OCI-LY1 (cell line): ENCODE results near the gene TAF3.

Source experiments
- H2AFZ ChIP-seq: fragments of 200-600 bp; sonication (generic), shearing (Covaris generic); 2 replicates; pipeline ENCODE4 v1.6.0; 2014; ENCODE audit warnings: antibody characterized with exemption, mild to moderate bottlenecking, low read length
- H3F3A ChIP-seq: fragments of 200-600 bp; sonication (generic), shearing (Covaris generic); 2 replicates; pipeline ENCODE4 v1.6.0; 2014; ENCODE audit warnings: mild to moderate bottlenecking, antibody characterized with exemption, low read length, moderate library complexity; ENCODE audit not compliant: insufficient read depth
- H3K27ac ChIP-seq: fragments of 200-600 bp; sonication (generic); 2 replicates; pipeline ENCODE4 v1.5.1; 2014; ENCODE audit warnings: low read length, mixed run types, mild to moderate bottlenecking, low read depth; ENCODE audit not compliant: poor library complexity, severe bottlenecking
- H3K27me3 ChIP-seq: fragments of 200-600 bp; sonication (generic); 2 replicates; pipeline ENCODE4 v1.6.0; 2014; ENCODE audit warnings: antibody characterized with exemption, mild to moderate bottlenecking, low read length, moderate library complexity; ENCODE audit not compliant: insufficient read depth
- H3K36me3 ChIP-seq: fragments of 200-600 bp; sonication (generic); 2 replicates; pipeline ENCODE4 v1.6.1; 2014; ENCODE audit warnings: mild to moderate bottlenecking, antibody characterized with exemption, low read length, moderate library complexity, mixed read lengths; ENCODE audit not compliant: insufficient read depth
- H3K4me1 ChIP-seq: fragments of 200-600 bp; sonication (generic); 2 replicates; pipeline ENCODE4 v1.5.1; 2014; ENCODE audit warnings: mild to moderate bottlenecking, low read length, moderate library complexity; ENCODE audit not compliant: insufficient read depth, severe bottlenecking
- H3K4me2 ChIP-seq: fragments of 200-600 bp; sonication (generic), shearing (Covaris generic); 2 replicates; pipeline ENCODE4 v1.6.1; 2014; ENCODE audit warnings: low read length
- H3K4me3 ChIP-seq: fragments of 200-600 bp; sonication (generic); 2 replicates; pipeline ENCODE4 v1.5.1; 2014; ENCODE audit warnings: low read length, low read depth, mild to moderate bottlenecking, mixed read lengths; ENCODE audit not compliant: poor library complexity, severe bottlenecking
- H3K79me2 ChIP-seq: fragments of 200-600 bp; shearing (Covaris generic); 2 replicates; pipeline ENCODE4 v1.6.1; 2016; ENCODE audit warnings: mixed run types, low read length, mixed read lengths; ENCODE audit not compliant: insufficient read depth
- H3K9ac ChIP-seq: fragments of 200-600 bp; sonication (generic), shearing (Covaris generic); 2 replicates; pipeline ENCODE4 v1.6.1; 2014; ENCODE audit warnings: mild to moderate bottlenecking, low read length, mixed read lengths
- H3K9me2 ChIP-seq: fragments of 200-600 bp; sonication (generic), shearing (Covaris generic); 2 replicates; pipeline ENCODE4 v1.6.1; 2014; ENCODE audit warnings: low read depth, mild to moderate bottlenecking, low read length, mixed read lengths
- H3K9me3 ChIP-seq: fragments of 200-600 bp; shearing (Covaris generic); 2 replicates; pipeline ENCODE4 v1.6.1; 2014; ENCODE audit warnings: low read length, mixed read lengths
- H4K20me1 ChIP-seq: fragments of 200-600 bp; sonication (generic), shearing (Covaris generic); 2 replicates; pipeline ENCODE4 v1.6.0; 2016; ENCODE audit warnings: mild to moderate bottlenecking, low read length; ENCODE audit not compliant: insufficient read depth
- EZH2 ChIP-seq: fragments of 200-600 bp; sonication (generic), shearing (Covaris generic); IDR thresholded peaks from 2 replicates; pipeline ENCODE4 v1.8.0; 2017; ENCODE audit warnings: borderline replicate concordance, mixed run types, mild to moderate bottlenecking, antibody characterized with exemption, low read length, moderate library complexity, mixed read lengths
- TF ChIP-seq, protein P1 (sequence below): fragments of 200-600 bp; sonication (generic), shearing (Covaris generic); IDR thresholded peaks from 2 replicates; pipeline ENCODE4 v1.5.1; 2017; ENCODE audit warnings: mild to moderate bottlenecking, antibody characterized with exemption, low read length, moderate library complexity, mixed read lengths

The TAF3 gene

DNA sequence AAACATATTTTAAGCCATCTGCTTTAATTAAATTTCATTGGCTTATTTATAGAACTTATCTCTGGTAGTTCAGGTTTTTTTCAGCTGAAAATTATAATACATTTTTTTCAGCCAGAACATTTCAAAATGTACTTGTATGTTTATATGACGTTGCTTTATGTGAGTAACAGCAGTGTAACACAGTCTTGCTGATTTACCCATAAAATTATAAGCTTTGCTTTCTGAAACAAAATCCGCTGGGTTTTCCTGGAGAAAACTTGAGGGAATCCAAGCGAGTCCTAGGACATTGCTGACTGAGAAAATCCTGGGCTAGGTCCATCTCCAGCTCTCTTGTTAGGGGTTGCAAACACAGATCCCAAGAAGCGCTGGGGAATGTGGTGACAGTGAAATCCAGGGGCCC is 124.0 kb downstream of the TAF3 start:
- no peak overlapping the region for H3K27ac ChIP-seq
- no peaks in the 10 kb centered on the region for H4K20me1 ChIP-seq
- no peaks in the 10 kb centered on the region for H3K36me3 ChIP-seq
- no peaks in the 10 kb centered on the region for H3F3A ChIP-seq
- H3K4me3 ChIP-seq, result no peak overlapping the region
- no peak overlapping the region for H3K4me2 ChIP-seq
- H3K27me3 ChIP-seq, result no peaks in the 10 kb centered on the region
- no peak for TF ChIP-seq EZH2
- TF ChIP-seq, protein P1, sequence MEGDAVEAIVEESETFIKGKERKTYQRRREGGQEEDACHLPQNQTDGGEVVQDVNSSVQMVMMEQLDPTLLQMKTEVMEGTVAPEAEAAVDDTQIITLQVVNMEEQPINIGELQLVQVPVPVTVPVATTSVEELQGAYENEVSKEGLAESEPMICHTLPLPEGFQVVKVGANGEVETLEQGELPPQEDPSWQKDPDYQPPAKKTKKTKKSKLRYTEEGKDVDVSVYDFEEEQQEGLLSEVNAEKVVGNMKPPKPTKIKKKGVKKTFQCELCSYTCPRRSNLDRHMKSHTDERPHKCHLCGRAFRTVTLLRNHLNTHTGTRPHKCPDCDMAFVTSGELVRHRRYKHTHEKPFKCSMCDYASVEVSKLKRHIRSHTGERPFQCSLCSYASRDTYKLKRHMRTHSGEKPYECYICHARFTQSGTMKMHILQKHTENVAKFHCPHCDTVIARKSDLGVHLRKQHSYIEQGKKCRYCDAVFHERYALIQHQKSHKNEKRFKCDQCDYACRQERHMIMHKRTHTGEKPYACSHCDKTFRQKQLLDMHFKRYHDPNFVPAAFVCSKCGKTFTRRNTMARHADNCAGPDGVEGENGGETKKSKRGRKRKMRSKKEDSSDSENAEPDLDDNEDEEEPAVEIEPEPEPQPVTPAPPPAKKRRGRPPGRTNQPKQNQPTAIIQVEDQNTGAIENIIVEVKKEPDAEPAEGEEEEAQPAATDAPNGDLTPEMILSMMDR, result no peak
- no peaks in the 10 kb centered on the region for H3K9me3 ChIP-seq
- no peaks in the 10 kb centered on the region for H3K79me2 ChIP-seq
- H3K4me1 ChIP-seq, result no peaks in the 10 kb centered on the region
- H3K9me2 ChIP-seq, result no peaks in the 10 kb centered on the region
- no peak overlapping the region for H2AFZ ChIP-seq
- no peak overlapping the region for H3K9ac ChIP-seq

DNA sequence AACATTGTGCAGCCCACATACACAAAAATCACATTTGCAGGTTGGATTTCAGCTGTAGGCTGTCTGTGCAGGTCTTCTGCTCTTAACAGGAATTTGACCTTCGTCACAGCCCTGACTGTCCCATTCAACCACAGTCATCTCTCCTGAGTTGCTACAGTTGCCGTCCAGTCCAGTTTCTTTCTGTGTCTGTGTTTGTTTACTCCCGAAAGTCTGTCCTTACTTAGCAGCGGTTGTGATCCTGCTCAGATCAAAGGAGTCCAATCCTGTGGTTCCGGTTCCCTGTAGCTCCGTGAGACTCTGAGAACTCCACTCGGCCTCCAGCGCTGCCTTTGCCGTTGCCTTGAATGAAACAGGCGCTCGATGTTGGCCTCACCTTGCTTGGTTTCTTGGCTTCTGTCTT is 124.6 kb downstream of the TAF3 start:
- no peak overlapping the region for H3K27ac ChIP-seq
- no peak overlapping the region for H3K4me2 ChIP-seq
- no peaks in the 10 kb centered on the region for H3K9me2 ChIP-seq
- H2AFZ ChIP-seq, result no peak overlapping the region
- TF ChIP-seq EZH2, result no peak
- TF ChIP-seq, protein P1, result no peak
- no peaks in the 10 kb centered on the region for H3K4me1 ChIP-seq
- H3K9ac ChIP-seq, result no peak overlapping the region
- H3K4me3 ChIP-seq, result no peak overlapping the region
- H3K9me3 ChIP-seq, result no peaks in the 10 kb centered on the region
- no peaks in the 10 kb centered on the region for H3F3A ChIP-seq
- H4K20me1 ChIP-seq, result no peaks in the 10 kb centered on the region
- H3K27me3 ChIP-seq, result no peaks in the 10 kb centered on the region
- no peaks in the 10 kb centered on the region for H3K79me2 ChIP-seq
- H3K36me3 ChIP-seq, result no peaks in the 10 kb centered on the region

DNA sequence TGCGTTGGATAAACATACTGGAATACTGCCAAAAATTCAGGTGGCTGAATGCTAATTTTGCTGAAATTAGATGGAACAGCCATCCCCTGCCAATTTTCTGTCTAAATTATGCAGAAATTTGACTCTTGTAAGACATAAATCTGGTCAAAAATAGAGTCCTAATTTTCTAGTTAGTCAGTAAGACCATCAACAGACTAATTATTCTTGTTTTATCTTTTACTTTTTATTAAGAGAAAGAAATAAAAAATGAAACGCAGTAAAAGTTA is 125.8 kb downstream of the TAF3 start:
- H3K4me2 ChIP-seq, result no peak overlapping the region
- no peak overlapping the region for H3K4me3 ChIP-seq
- no peaks in the 10 kb centered on the region for H3K79me2 ChIP-seq
- H2AFZ ChIP-seq, result no peak overlapping the region
- H3K9ac ChIP-seq, result no peak overlapping the region
- H3K27ac ChIP-seq, result no peak overlapping the region
- H3K9me2 ChIP-seq, result no peaks in the 10 kb centered on the region
- no peaks in the 10 kb centered on the region for H3F3A ChIP-seq
- no peaks in the 10 kb centered on the region for H3K9me3 ChIP-seq
- no peaks in the 10 kb centered on the region for H4K20me1 ChIP-seq
- H3K36me3 ChIP-seq, result no peaks in the 10 kb centered on the region
- TF ChIP-seq EZH2, result no peak
- TF ChIP-seq, protein P1, result no peak
- no peaks in the 10 kb centered on the region for H3K4me1 ChIP-seq
- no peaks in the 10 kb centered on the region for H3K27me3 ChIP-seq
